ENCODE results near the gene ZC3H7B. TPM values are rescaled to one million over a fixed set of nuclear protein-coding genes. Genes with fewer than 3 reads are reported as not detected.

ZC3H7B gene
- total RNA-seq, 4 donors from 2014 or later = 29.5 to 43.6 (median 35.7) TPM

- WGBS, 2 donors (ENCODE audit: low coverage in 1 of 2) = 95% methylated on average over 9 of the region's 9 CpGs; no CpG with 5 or more reads in 1 of the 2 donors
- peaks cover 0 to 66% (median 19%) of the 10 kb centered on the region in 4 donors for H3K36me3 ChIP-seq
Observed at GRCh38 chr22:41271787-41272186, 29.5 kb upstream of the ZC3H7B start.

GRCh38 chr22:41273128-41273527 is 28.2 kb upstream of the ZC3H7B start:
- H3K4me3 ChIP-seq = no peak overlapping the region
- in situ Hi-C loops (cut with MboI; ENCODE audit: low pct_ligation_motif_present in 1 of 4, low pct_unique_long_range_greater_than_20kb in 1 of 4, low sequenced_read_pairs in 3 of 4) = no loop called here
- H3K36me3 ChIP-seq = peaks cover 0 to 62% (median 14%) of the 10 kb centered on the region in 4 donors
- TF ChIP-seq POLR2A (IDR thresholded peaks at IDR 0.05) = no peak
- TF ChIP-seq POLR2AphosphoS5 (IDR thresholded peaks at IDR 0.05) = no peak
- no peak for TF ChIP-seq EP300 (IDR thresholded peaks at IDR 0.05; ENCODE audit: low read depth)
- no peak for TF ChIP-seq CTCF (IDR thresholded peaks at IDR 0.05)
- intact Hi-C loops (cut with DNase I; ENCODE audit: low total_unique reads) = no loop called here
- DNase-seq = no peak
- no peaks in the 10 kb centered on the region for H3K9me3 ChIP-seq
- H3K27ac ChIP-seq = no peak overlapping the region
- WGBS, 2 donors (ENCODE audit: low coverage in 1 of 2) = 94% methylated on average over 7 of the region's 7 CpGs; no CpG with 5 or more reads in 1 of the 2 donors
- H3K27me3 ChIP-seq = no peaks in the 10 kb centered on the region
- no peaks in the 10 kb centered on the region for H3K4me1 ChIP-seq

More at GRCh38 chr22:41271787-41272186, 29.5 kb upstream of the ZC3H7B start:
- no peaks in the 10 kb centered on the region for H3K4me1 ChIP-seq
- no peak overlapping the region for H3K4me3 ChIP-seq
- no peaks in the 10 kb centered on the region for H3K9me3 ChIP-seq
- in situ Hi-C loops (cut with MboI; ENCODE audit: low pct_ligation_motif_present in 1 of 4, low pct_unique_long_range_greater_than_20kb in 1 of 4, low sequenced_read_pairs in 3 of 4) = no loop called here
- intact Hi-C loops (cut with DNase I; ENCODE audit: low total_unique reads) = no loop called here
- TF ChIP-seq EP300 (IDR thresholded peaks at IDR 0.05; ENCODE audit: low read depth) = no peak
- TF ChIP-seq POLR2A (IDR thresholded peaks at IDR 0.05) = no peak
- no peak for TF ChIP-seq CTCF (IDR thresholded peaks at IDR 0.05)
- no peak for TF ChIP-seq POLR2AphosphoS5 (IDR thresholded peaks at IDR 0.05)
- no peaks in the 10 kb centered on the region for H3K27me3 ChIP-seq
- H3K27ac ChIP-seq = no peak overlapping the region
- no peak for DNase-seq

GRCh38 chr22:41274856-41275255 is 26.5 kb upstream of the ZC3H7B start:
- no peak for DNase-seq
- H3K36me3 ChIP-seq = peaks cover 0 to 62% (median 11%) of the 10 kb centered on the region in 4 donors
- no peaks in the 10 kb centered on the region for H3K4me1 ChIP-seq
- 92 to 100% methylated on average over 3 to 4 of the region's 4 CpGs for WGBS, 2 donors (ENCODE audit: low coverage in 1 of 2)
- intact Hi-C loops (cut with DNase I; ENCODE audit: low total_unique reads) (no loop called here), in situ Hi-C loops (cut with MboI; ENCODE audit: low pct_ligation_motif_present in 1 of 4, low pct_unique_long_range_greater_than_20kb in 1 of 4, low sequenced_read_pairs in 3 of 4) (no loop called here)
- H3K27me3 ChIP-seq = no peaks in the 10 kb centered on the region
- no peaks in the 10 kb centered on the region for H3K9me3 ChIP-seq
- H3K4me3 ChIP-seq = no peak overlapping the region
- TF ChIP-seq POLR2AphosphoS5 (IDR thresholded peaks at IDR 0.05) (no peak), CTCF (IDR thresholded peaks at IDR 0.05) (no peak), POLR2A (IDR thresholded peaks at IDR 0.05) (no peak), EP300 (IDR thresholded peaks at IDR 0.05; ENCODE audit: low read depth) (no peak)
- no peak overlapping the region for H3K27ac ChIP-seq

DNA sequence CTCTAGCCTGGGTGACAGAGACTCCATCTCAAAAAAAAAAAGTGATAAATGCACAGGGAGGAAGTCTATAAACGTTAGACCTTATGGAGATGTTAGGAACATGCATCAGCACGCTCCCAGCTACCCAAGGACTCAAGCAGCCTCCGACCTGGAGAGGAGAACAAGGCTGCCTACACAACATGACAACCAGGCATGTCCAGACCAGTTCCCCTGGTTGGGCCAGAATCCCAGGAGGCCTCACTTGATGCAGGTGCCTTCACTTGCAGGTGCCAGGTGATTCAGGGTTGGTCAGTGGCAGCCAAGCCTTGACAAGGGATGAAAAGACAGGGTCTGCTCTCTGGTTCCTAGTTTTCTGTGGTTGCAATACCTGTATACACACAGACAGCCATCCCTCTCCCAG is 21.3 kb upstream of the ZC3H7B start:
- TF ChIP-seq POLR2AphosphoS5 (IDR thresholded peaks at IDR 0.05) (no peak), POLR2A (IDR thresholded peaks at IDR 0.05) (no peak), CTCF (IDR thresholded peaks at IDR 0.05) (no peak), EP300 (IDR thresholded peaks at IDR 0.05; ENCODE audit: low read depth) (no peak)
- no peak for DNase-seq
- WGBS, 2 donors (ENCODE audit: low coverage in 1 of 2) = 71 to 79% methylated on average over 1 to 3 of the region's 3 CpGs
- no peak overlapping the region for H3K27ac ChIP-seq
- H3K36me3 ChIP-seq = peaks cover 0 to 34% (median 5%) of the 10 kb centered on the region in 4 donors
- in situ Hi-C loops (cut with MboI; ENCODE audit: low pct_ligation_motif_present in 1 of 4, low pct_unique_long_range_greater_than_20kb in 1 of 4, low sequenced_read_pairs in 3 of 4) (no loop called here), intact Hi-C loops (cut with DNase I; ENCODE audit: low total_unique reads) (no loop called here)
- no peaks in the 10 kb centered on the region for H3K9me3 ChIP-seq
- no peaks in the 10 kb centered on the region for H3K27me3 ChIP-seq
- no peak overlapping the region for H3K4me3 ChIP-seq
- peaks cover 2 to 8% (median 5%) of the 10 kb centered on the region in 4 donors for H3K4me1 ChIP-seq
